Measurements from ENCODE around the gene ST3GAL5. TPM values are rescaled to one million over a fixed set of nuclear protein-coding genes. Genes with fewer than 3 reads are reported as not detected.

The ST3GAL5 gene
- polyA plus RNA-seq, 5 donors: 81.2 to 102 (median 84.0) TPM

DNA sequence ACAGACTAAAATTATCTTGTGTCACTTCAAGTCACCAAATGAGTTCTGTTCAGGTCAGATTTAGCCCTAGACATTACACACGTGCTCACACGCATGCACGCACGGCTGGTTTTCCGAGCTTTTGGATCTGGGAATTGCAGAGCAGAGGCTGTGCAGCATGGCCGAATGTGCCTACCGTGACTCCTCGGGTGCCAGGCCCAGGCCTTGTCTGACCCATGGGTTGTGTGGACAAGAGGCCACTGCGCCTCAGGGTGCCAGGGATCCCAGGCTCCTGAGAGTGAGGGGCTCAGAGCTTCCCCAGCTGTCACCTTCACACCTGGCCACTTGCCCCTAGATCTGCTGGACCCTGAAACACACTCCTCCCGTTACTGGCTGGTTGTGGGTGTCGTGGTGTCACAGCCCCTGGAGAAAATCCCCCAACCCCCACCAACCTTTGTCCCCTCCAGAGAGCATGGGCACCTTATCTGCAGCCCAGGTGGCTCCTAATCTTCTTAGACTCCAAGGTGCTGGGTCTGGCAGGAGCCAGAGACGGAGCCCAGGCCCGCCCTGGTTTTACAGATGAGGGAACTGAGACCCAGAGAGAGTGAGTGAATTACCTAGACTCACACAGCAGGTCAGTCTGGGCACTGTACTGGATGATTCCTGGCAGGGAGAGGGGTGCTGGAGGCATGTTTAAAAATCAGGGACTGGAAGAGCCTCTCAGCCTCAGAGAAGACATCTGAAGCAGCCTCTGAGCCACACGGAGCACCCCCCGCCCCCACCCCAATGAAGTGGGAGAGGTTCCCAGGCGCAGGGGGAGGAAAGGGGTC is 78.2 kb downstream of the ST3GAL5 start:
- no peak for DNase-seq

DNA sequence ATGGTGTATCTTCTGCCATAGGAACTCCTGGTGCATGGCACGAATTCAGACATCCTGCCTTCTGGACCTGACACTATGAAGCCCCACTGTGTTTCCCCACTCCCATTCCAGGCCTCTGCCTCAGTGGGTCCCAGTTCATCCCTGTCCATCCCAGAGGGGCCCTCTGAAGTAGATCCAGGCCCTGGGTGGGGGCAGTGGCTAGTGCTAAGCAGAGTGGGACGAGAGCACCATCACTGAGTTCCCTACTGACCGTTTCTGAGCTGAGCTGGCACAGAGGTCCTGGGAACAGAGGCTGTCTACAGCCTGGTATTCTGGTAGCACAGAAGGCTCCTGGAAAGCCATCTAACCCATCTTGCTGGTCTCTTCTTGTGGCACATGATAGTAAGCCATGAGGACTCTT is 81.0 kb downstream of the ST3GAL5 start:
- no peak for DNase-seq

DNA sequence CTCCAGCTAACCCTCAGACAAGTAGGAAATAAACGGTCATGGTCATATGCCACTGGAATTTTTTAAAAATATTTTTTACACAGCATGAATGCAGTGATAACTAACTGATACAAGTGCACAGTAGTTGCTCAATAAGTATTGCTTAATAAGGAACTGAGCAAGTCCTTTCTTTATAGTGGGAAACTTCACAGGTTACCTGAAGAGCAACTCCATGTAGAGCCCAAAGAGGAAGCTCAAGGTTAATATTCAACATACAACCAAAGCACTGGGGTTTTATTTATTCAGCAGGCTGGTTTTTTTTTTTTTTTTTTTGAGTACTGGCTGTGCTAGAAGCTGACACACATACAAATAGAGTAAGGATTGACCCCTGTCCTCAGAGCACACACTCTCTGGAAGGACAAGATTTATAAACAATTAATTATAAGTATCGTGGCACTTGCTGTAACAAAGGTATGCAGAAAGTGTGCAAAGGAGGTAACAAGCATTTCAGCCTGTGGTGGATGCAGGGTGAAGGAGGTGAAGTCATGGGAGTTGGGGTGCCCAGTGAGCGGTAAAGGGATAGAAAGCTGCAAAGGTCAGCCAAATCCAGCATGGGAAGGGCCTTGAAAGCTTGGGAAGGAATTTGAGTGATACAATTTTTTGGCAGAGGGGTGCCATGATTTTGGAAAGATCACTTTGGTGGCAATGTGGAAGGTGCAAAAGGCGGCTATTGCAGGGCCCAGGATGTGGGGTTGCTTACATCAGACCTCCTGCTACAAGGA is 82.3 kb downstream of the ST3GAL5 start:
- DNase-seq: no peak

DNA sequence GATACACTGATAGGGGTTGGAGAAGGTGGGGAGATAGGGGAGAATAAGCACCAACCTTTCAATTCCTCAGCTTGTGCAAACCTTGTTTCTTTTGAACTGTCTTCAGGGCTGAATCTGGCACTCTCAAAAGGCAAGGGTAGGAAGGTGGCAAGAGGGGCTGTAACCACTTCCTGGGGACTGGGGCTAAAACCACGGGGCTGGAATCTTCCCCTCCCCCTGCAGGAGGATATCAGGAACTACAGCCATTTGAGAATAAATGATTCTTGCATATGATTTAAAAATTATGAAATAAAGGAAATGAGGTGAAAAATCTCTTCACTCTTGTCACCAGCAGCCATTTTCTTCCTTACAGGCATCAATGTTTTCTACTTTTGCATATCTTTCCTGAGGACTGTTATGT is 84.2 kb downstream of the ST3GAL5 start:
- DNase-seq: no peak

DNA sequence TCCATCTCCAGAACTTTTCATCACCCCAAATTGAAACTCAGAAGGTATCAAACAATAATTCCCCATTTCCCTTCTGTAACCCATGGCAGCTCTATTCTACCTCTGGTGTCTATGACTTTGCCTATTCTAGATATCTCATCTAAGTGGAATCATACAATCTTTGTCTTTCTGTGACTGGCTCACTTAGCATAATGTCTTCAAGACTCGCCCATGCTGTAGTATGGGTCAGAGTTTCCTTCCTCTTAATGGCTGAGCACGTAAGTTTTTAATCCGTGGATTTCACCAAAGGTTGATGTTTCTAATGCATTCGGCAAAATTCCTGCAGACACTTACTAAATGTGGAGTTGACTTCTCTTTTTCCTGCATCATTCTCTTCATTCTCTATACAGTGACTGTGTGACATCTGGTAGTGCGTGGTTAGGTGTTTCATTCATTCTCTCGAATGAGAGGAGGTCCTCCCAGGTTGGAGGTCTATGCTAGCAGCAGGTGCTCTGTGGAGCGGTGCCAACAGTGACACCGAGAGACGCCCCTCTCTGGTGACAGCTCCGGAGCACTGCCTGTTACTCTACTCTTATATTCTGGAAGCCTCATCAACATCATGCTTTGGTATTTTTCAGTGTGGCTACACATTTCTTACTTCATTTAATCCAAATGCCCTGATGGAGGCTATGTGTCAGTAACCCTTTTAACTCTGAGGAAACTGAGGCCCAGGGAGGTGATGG is 84.9 kb downstream of the ST3GAL5 start:
- DNase-seq: no peak

DNA sequence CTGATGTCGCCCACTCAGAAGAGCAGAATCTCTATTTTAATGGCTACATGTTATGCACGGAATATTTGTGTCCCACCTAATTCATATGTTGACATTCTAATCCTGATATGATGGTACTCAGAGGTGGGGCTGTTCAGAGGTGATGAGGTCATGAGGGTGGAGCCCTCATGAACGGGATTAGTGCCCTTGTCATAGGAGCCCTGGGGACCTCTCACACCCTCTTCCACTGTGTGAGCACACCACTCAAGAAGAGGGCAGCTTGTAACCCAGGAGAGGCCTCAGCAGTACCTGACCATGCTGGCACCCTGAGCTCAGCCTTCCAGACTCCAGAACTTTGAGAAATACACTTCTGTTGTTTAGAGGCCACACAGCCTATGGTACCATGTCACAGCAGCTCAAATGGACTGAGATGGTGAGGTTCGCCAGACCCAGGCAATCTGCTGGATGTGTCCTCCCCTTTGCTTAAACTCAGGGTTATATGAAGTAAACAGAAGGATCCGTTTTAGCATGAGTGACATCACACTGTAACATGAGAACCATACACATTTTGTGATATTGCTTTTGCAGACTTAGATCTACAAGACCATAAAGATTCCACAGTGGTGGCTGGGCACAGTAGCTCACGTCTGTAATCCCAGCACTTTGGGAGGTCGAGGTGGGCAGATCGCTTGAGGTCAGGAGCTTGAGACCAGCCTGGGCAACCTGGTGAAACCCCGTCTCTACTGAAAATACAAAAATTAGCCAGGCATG is 86.3 kb downstream of the ST3GAL5 start:
- no peak for DNase-seq

DNA sequence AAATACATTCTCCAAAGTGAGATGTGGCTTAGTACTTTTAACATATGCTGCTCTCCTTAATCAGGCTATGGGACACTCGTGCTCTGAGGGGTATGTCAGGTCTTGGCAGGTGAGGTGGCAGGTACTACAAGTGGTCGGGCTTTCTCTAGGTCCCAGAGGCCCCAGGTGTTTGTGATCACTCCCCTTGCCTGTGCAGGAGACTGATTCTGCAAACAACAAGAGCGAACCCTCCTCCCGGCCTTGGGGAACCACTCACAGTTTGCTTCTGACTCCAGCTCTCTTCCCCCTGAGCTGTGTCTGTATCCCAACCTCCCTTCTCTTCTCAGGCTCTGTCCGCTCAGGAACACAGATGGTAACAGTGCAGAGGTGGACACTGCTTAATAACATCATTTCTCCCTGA is 86.9 kb downstream of the ST3GAL5 start:
- DNase-seq: no peak

DNA sequence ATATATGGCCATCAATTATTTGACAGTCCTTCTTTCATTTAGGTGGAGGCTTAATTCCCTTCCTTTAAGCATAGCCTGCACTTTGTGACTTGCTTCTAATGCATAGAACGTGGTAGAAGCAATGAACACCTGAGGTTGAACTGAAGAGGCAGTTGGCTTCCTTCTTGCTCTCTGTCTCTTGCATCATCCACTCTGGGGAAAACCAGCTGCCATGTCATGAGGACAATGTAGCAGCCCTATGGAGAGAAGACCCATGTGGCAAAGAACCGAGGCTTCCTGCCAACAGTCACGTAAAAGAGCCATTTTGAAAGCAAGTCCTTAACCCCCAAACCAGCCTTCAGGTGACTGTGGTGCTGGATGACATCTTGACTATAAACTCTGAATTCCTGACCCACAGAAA is 88.2 kb downstream of the ST3GAL5 start:
- DNase-seq: no peak

DNA sequence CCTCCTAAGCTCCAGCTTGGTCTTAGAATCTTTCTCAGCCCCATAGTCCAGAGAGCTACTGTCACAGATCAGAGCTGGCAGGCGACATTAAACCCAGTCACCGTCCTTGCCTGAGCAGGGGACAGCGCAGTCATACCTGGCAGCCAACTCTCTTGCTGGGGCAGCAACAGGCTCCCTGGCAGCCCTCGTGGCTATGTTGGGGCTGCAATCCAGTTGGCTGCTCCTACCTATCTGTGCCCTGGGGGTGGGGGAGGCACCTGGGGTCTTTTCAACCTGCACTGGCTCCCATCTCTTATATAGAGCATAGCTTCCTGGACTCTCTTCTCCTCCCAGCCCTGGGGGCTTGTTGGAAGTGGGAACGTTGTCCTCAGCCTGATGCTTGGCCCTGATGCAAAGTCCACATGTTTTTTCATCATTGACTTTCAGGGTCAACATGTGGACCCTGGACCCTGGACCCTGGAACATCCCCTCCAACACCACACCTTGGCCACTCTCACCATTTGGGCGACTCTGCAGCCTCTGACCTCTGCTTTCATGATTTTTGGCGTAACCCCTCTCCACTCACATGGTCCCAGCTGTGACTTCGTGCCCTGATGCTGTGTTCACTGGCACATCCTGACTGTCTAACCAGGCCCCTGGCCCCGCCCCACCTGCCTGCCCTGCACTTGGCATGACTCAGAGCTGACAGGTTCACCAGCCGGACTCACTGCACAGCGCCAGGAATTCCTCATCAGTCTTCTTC is 89.4 kb downstream of the ST3GAL5 start:
- DNase-seq: no peak

DNA sequence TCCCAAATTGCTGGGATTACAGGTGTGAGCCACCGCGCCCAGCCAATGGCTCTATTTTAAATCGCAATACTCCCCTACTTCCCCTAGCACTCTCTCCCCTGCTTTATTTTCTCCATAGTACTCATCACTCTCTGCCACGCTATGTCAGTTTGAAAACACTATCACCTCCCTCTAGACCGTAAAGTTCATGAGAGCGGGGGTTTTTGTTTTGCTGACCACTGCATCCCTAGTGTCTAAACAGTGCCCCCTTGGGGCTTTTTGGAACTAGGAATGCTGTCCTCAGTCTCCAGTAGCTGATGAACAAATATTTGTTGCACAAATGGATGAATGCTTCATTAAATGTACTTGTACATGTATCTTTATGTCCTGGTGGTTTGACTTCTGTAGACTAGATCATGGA is 90.9 kb downstream of the ST3GAL5 start:
- DNase-seq: no peak

DNA sequence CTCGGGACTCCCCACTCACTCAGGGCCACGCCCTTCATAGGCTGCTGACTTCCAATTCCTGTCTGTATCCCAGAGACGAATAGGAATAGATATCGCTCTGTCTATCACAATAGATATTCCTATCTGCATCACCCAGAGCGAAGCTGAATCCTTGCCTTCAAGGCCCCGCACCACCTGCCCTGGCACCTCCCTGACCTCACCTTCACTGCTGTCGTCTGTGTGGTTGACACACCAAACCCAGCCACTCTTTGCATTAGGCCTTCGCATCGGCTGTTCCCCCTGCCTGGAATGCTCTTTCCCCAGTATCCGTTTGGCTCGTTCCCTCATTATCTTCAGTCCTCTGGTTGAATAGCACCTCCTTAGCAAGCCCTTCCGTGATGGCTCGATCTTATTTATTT is 91.5 kb downstream of the ST3GAL5 start:
- no peak for DNase-seq

DNA sequence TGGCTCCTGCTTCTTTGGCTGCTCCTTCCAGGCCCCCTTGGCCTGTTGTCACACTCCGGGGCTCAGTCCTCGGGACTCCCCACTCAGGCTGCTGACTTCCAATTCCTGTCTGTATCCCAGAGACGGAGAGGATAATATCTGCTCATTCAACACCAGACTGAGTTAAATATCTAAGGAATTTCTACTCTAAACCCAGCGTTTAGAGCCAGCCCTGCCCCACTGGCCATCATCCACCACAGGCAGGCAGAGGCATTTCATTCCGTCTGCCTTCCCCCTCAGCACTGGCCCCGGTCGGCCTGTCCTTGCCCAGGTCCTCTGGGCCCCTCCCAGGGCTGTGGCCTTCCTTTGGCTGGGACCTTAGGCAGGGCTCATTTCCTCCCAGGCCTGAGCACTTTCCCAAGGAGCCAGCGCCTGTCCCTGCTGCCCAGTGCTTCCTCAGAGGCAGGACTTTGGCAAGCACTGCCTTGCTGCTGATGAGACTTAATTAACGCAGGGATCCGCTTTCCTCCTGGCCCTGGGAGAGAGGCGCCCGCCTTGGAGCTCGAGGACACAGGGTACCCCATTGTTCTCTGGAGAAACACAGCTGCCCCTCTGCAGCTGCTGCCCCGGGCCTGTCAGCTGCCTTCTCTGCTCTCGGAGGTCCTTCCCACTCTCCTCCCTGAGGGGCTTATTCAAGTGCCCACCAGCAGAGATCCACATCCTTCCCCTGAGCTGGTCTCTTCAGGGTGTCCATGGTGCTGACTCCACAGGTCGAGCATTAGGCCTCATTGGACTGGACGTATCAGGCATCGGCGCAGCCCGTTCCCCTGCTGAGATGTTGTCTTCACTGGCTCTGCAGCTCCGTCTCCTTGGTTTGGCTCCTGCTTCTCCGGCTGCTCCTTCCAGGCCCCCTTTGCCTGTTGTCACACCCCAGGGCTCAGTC is 92.2 kb downstream of the ST3GAL5 start:
- DNase-seq: no peak

DNA sequence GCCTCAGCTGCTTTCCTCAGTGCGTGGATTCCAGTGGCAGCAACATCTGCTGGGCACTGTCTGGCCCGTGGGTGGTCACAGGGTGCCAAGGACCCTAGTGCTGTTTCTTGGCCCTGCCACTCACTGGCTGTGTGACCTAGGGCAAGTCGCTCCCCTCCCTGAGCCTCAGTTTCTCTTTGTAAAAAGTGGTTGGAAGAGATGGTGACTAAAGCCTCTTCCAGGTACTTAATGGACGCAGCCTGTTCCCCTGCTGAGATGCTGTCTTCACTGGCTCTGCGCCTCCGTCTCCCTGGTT is 92.8 kb downstream of the ST3GAL5 start:
- no peak for DNase-seq

DNA sequence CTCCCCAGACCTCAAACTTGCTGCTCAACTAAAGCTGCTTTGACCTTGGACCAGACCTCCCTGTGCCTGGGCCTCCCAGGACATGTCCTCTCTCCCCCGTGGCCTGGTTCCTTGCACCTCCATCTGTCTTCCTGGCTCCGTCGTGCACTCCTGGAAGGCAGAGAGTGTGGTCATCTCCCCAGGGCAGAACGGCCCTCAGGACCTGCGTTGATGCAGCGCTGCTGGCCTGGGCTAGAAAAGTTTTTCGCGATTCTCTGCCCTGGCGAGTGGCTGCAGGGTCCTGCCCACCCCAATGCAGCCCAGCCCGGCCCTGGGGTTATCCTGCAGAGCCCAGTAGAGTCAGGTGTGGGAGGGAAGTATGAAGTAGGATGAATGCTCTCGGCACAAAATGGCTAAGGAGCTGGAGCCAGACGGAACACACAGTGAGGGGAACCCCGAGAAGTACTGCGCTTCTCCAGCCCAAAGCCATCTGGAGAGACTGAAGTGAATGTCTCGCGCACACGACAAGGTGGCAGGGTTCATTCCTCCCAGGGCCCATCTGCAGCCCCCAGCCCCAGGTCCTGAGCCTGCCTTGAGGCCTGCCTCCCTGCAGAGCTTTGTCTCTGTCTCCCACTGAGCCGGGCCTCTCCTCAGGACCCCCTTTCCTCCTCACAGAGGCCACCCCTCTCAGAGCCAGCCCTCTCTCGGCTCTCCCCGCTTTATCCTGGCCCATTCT is 93.3 kb downstream of the ST3GAL5 start:
- DNase-seq: no peak

DNA sequence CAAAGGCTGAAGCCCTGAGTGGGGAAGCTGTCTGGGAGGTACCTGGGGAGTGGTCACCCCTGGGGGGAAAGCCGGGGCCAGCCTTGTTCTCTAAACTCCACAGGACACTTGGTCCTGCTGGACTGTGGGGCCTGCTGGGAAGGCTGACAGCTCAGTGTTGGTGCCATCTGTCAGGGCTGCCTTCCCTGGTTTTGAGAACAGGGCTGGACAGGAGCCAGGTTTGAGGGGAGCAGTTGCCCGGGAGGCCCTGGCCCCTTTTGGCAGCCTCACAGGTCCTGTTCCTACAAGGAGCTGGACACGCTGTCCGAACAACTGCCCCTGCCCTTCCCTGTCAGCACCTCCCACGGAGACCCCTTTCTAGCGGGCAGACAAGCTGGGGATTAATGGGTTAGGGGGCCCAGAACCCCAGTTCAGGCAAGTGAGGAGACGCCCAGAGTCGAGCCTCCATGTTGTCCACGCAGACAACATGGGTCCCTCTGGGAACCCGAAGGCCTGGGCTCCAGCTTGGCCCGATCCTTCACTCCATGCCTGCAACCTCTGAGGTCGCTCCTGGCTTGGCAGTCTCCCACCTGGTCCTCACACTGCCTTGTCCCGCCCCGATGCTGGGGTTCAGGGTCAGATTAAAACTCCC is 94.2 kb downstream of the ST3GAL5 start:
- no peak for DNase-seq

DNA sequence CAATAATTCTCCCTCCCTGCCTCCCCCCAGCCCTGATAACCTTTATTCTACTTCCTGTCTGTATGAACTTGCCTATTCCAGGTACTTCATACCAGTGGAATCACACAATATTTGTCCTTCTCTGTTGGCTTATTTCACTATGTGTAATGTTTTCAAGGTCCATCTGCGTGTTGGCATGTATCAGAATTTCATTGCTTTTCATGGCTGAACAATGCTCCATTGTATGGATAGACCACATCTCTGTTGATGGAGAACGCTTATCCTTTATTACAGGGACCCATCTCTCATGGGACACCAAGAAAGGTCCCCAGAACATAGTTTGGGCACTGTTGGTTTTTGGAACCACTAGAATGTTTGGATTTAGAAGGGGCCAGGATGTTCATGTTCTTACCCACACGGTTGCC is 94.8 kb downstream of the ST3GAL5 start:
- DNase-seq: no peak

DNA sequence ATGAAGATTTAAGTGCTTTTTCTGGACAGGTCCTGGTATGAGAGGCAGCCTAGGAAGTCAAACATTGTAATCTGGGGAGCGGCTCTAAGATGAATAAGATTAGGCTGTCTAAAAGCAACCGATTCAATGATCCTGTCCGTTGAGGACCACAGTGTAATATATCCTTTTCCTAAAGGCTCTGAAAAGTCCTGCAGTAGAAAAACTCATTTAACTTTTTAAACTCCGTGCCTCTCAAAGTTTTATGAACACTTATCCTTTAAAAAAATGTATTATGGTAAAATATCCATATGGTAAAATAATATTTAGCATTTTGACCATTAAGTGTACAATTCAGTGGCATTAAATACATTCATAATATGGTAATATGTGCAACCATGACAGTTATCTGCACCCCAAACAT is 95.2 kb downstream of the ST3GAL5 start:
- DNase-seq: no peak

DNA sequence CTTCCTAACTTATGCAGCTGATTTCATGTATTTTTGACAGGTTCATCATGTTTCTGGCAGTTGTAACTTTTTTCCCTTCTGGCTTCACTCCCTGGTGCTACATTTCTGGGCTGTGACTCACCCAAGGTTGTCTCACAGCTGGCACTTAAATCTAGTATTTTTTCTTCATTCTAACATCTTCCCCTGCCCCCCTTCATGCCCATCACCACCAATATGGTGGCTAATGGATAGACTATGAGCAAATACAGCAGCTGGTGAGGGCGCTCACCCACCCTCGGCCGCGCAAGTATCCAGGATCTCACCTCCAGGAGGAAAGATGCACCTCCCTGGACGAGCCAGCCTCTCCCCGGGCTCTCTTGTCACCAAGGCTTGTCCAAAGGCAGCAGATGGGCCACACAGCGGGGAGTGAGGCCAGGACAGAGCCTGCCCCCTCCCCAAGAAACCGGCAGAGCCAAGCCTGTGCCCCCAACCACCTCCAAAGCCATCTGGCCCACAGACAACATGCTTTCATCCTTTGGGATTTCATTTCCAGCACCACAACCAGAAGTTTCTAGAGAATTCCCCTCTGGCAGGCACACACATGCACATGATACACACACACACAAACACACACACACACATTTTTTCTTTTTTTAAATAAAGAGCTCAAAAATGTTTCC is 95.9 kb downstream of the ST3GAL5 start:
- no peak for DNase-seq

All from right lung (tissue), 5 donors.